ENCODE data around the gene KIF5A. TPM values are rescaled to one million over a fixed set of nuclear protein-coding genes. Genes with fewer than 3 reads are reported as not detected.
A peak's percentile ranks its signal among the peaks of the same experiment; 100 is the strongest.
"Not testable (repeated sequence)": the region's sequence is repeated elsewhere in the genome, so short reads cannot be mapped to it uniquely, and the experiment has no call there.

KIF5A gene
- total RNA-seq, 1 experiment from 2014 or later, result not detected

GRCh38 chr12:57552835-57553313 lies 3.0 kb downstream of the KIF5A start:
- peak; percentile 17 for DNase-seq (ENCODE audit: low read depth)

- DNase-seq (ENCODE audit: low read depth), result no peak
Measured at GRCh38 chr12:57553343-57554202, 3.7 kb downstream of the KIF5A start.

- no peak for DNase-seq (ENCODE audit: low read depth)
Measured at GRCh38 chr12:57554453-57554852, 4.6 kb downstream of the KIF5A start.

GRCh38 chr12:57554897-57555296 lies 5.1 kb downstream of the KIF5A start:
- DNase-seq (ENCODE audit: low read depth), result no peak

GRCh38 chr12:57558864-57559263 lies 9.0 kb downstream of the KIF5A start:
- no peak for DNase-seq (ENCODE audit: low read depth)

GRCh38 chr12:57560516-57560915 lies 10.7 kb downstream of the KIF5A start:
- no peak for DNase-seq (ENCODE audit: low read depth)

- DNase-seq (ENCODE audit: low read depth), result peak; percentile 44
Measured at GRCh38 chr12:57561117-57561516, 11.3 kb downstream of the KIF5A start.

- DNase-seq (ENCODE audit: low read depth), result no peak
Measured at GRCh38 chr12:57563358-57563757, 13.5 kb downstream of the KIF5A start.

- no peak for DNase-seq (ENCODE audit: low read depth)
Measured at GRCh38 chr12:57564178-57564740, 14.4 kb downstream of the KIF5A start.

- no peak for DNase-seq (ENCODE audit: low read depth)
Measured at GRCh38 chr12:57568838-57569237, 19.0 kb downstream of the KIF5A start.

- DNase-seq (ENCODE audit: low read depth), result no peak
Measured at GRCh38 chr12:57569858-57570257, 20.0 kb downstream of the KIF5A start.

- DNase-seq (ENCODE audit: low read depth), result not testable (repeated sequence)
Measured at GRCh38 chr12:57570438-57570837, 20.6 kb downstream of the KIF5A start.

GRCh38 chr12:57571926-57572762 lies 22.3 kb downstream of the KIF5A start:
- no peak for DNase-seq (ENCODE audit: low read depth)

GRCh38 chr12:57574795-57575194 lies 25.0 kb downstream of the KIF5A start:
- no peak for DNase-seq (ENCODE audit: low read depth)

- DNase-seq (ENCODE audit: low read depth), result no peak
Measured at GRCh38 chr12:57575771-57576612, 26.1 kb downstream of the KIF5A start.

- peak; percentile 43 for DNase-seq (ENCODE audit: low read depth)
Measured at GRCh38 chr12:57576613-57577160, 26.8 kb downstream of the KIF5A start.

GRCh38 chr12:57577981-57578758 lies 28.3 kb downstream of the KIF5A start:
- DNase-seq (ENCODE audit: low read depth), result no peak

- DNase-seq (ENCODE audit: low read depth), result peak; percentile 61
Measured at GRCh38 chr12:57579011-57579410, 29.2 kb downstream of the KIF5A start.

- peak; percentile 65 for DNase-seq (ENCODE audit: low read depth)
Measured at GRCh38 chr12:57579677-57580465, 30.0 kb downstream of the KIF5A start.

Data from HT1080 (cell line).